Esophagus mucosa (tissue), 1 donor: Measurements from ENCODE around the gene SFTPB. TPM values are rescaled to one million over a fixed set of nuclear protein-coding genes. Genes with fewer than 3 reads are reported as not detected.

ENCODE experiments used
- ATAC-seq: fragments of 200-7000 bp; cut with Tn5 transposase; one replicate; pipeline ENCODE4 v1.9.1; 2020
- total RNA-seq: library from RNA; stranded (reverse); gene quantifications from one replicate; pipeline ENCODE4 v1.2.4, GENCODE V29; 2023
- donor health status: DM: yes; HTN: yes; CAD: no.

Gene SFTPB
- total RNA-seq, 1 donor from 2014 or later, result 0.84 TPM

DNA sequence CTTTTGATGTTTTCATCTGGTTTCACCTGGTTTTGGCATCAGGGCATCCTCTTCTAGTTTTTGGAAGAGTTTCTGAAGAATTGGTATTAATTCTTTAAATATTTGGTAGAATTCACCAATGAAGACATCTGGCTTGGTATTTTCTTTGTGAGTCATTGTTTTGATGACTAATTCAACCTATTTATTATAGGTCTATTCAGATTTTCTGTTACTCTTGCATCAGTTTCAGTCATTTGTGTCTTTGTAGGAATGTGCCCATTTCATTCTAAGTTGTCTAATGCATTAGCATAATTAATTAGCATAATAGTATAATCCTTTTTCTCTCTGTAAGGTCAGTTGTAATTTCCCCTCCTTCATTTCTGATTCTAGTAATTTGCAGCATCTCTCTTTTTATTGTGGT is 34.2 kb upstream of the SFTPB start:
- ATAC-seq, result no peak

DNA sequence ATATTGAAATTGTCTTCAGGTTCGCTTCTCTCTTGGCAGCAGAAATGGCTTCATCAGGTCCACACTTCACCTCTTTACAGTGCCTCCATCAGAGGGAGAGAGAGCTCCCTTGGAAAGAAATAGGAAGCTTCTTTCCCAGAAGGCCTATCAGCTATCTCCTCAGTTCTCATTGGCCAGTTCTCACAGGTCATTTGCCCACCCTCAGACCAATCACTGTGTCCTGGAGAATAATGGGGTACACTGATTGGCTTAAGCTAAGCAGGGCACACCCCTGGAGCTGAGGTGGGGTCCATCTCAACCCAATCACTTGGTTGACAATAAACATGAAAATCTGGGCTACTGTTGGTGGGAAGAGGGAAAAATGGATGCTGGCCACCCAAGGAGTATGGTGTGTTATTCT is 31.3 kb upstream of the SFTPB start:
- ATAC-seq, result no peak

DNA sequence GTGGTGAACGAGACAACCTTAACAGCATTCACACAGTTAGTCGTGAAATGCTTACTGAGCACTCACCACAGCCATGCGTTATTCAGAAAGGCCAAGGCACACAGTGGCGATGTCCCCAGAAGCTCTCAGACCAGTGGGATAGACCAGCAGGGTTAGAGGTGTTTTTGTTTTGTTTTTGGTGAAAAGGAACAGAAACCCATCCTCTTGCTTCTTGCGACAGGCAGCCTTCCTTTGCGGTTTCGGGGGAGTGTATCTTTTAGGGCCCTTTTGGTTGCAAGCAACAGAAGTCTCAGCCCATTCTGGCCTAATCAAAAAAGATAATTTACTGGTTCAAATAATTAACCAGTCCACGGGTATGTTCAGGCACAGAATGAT is 30.9 kb upstream of the SFTPB start:
- no peak for ATAC-seq

DNA sequence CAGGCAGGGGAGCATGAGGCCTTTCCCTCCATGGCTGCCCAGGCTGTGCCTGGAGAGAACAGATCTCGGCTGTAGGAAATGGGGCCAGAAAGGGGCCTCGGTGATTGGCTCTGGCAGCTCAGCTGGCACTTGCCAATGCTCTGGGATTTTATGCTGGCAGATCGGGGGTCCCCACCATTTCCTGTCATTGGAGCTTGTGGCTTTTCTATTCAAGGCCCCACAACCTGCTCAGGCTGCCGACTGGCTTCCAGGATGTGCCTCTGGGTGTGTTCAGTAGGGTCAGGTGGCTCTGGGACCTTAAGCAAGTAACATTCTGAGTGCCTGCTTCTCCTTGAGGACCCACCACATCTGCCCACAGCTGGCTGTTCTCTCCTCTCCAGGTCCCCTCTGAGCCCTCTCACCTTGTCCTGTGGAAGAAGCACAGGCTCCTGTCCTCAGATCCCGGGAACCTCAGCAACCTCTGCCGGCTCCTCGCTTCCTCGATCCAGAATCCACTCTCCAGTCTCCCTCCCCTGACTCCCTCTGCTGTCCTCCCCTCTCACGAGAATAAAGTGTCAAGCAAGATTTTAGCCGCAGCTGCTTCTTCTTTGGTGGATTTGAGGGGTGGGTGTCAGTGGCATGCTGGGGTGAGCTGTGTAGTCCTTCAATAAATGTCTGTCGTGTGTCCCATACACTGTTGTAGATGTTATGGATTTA is 30.3 kb upstream of the SFTPB start:
- ATAC-seq, result no peak

DNA sequence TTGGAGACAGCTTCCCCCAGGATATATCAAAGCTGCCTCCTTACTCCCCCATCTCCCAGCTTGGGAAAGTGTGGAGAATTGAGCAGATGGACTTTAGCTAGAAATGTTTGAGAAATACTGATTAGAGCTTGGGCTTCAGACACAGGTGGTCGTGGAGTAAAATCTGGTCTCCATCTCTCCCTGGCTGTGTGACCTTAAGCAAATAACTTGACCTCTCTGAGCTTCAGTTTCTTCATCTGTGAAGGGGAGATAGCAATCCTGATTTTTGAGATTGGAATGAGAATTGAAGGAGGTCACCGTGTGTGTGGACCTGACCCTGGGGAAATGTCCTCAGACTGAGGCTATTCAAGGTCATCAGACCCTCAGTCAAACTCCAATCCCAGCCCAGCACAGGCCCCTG is 29.7 kb upstream of the SFTPB start:
- ATAC-seq, result no peak

DNA sequence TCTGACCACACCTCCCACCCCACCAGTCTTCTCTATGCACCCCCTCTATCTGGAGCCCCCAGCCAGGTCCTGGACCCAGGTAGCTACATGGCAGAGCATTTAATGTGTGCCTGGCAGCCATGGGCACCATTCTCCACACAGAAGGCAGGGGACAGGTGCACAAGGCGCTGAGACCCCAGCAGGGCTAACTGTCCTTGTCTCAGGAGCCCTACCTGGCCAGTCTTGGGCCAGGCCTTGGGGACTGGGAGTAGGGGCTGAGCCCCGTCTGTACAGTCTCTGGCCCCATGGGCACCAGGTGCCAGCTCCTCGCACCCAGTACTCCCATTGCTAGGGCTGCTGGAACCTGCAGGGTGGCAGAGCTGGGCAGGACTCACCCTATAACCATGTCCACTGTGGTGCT is 29.1 kb upstream of the SFTPB start:
- no peak for ATAC-seq

DNA sequence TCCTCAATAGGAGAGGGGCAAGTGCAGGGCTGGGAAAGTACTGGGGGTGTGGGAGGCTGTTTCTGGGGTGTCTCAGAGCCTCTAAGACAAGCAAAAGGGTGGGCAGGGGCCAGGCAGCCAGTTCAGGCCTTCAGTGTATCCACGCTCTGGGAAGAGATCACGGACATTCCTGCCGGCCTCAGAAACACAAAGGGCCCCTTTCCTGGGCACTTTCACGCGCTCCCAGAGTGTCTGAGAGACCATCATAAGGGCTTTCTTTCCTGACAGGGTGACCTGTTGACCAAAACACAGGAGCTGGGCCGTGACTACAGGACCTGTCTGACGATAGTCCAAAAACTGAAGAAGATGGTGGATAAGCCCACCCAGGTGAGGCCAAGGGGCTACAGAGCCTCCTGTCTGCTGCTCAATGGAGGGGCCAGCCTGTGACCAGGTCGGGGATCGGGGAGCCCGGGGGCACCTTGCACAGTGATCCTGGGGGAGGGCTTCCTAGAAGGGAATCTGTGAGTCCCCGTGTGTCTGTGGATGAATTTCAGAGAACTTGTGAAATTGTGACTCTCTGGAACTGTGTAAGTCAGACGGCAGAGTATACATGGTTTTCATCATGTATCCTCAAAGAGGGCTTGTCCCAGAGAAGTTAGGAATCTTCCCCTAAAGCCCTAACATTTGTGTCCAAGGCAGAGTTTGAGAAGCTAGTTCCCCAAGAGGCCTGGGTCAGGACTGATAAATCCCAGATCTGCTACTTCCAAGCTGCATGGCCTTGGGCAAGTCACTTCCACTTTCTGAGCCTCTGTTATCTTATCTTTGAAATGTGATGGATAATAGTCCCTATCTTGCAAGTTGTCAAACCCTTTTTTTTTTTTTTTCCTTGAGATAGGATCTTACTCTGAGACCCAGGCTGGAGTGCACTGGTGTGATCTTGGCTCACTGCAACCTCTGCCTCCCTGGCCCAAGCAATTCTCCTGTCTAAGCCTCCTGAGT is 28.0 kb upstream of the SFTPB start:
- ATAC-seq, result no peak

DNA sequence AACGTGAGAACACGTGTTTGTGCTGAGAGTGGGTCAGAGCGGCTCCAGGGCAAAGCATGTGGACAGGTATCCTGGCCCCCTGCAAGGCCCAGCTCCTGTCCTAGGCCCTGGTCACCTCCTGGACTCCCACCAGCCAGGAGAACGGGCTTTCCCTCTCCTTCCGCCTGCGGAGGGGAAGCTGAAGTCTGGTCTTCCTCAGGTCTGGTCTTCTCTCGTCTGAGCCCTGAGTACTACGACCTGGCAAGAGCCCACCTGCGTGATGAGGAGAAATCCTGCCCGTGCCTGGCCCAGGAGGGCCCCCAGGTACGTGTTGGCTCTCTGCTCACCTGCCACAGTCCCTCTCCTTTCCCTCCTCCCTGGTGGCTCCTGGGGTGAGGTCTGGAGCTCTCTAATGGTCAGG is 27.1 kb upstream of the SFTPB start:
- no peak for ATAC-seq

DNA sequence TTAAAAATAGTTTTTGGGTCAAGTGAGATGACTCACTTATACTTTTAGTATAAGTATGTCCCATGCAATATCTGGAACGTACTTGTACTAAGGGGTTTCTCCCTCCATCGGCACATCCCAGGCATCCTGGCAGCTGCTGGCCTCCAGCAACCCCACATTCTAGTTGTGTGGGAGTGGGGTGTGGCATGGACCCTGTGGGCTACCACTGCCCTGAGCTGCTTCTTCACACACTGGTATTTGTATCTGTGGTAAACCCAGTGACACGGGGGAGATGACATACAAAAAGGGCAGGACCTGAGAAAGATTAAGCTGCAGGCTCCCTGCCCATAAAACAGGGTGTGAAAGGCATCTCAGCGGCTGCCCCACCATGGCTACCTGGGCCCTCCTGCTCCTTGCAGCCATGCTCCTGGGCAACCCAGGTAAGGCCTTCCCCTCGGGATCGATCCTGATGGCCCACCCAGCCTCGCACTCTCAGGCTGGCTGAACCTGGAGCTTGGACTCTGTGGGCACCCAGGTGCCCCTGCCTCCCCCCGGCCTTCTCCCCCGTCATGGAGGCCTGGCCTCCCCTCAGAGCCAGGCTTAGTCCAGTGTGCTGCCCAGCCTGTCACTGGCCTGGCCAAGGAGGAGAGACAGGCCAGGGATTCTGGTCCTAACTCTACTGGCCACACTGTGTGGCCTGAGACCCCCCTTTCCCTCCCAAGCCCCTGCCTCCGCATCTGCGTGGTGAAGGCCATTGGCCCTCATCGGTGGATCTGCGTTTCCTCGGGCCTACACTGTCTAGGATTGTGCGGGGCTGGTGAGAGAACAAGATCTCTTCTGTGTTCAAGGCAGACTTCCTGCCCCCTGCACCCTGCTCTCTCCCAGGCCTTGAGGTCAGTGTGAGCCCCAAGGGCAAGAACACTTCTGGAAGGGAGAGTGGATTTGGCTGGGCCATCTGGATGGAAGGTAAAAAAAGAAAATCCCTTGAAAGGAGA is 26.3 kb upstream of the SFTPB start, which contains the start of gene GNLY:
GNLY (plus strand) TSS at position 307 of the 974 bp plus-strand sequence; CDS start at position 368, 61 bp downstream.
- ATAC-seq, result peak; percentile 22

DNA sequence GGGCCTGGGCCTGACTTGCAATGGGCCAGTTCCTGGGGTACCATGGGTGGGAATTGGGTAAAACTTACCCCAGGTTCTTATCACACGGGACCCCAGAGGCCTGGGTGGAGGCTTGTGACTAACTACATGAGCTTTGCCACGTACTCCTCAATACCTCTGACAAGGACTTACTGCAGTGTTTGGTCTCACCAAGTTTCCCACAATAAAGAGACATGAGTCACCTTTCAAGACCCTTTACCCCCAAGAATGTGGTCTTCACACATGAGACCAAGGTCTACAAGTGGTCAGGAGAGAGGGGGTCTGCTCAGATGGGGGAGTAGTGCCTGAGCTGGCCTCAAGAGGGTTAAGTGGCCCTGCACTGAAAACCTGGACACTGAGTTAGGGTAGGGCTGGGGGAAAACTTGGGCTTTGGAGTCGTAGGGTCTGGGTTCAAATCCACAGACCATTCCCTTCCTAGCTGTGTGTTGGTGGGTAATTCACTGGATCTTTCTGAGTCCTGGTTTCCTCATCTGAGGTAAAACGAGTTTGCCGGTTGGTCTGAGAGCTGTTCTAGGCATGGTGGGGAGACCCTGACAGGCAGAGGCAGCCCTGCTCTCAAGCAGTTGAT is 24.1 kb upstream of the SFTPB start:
- no peak for ATAC-seq

DNA sequence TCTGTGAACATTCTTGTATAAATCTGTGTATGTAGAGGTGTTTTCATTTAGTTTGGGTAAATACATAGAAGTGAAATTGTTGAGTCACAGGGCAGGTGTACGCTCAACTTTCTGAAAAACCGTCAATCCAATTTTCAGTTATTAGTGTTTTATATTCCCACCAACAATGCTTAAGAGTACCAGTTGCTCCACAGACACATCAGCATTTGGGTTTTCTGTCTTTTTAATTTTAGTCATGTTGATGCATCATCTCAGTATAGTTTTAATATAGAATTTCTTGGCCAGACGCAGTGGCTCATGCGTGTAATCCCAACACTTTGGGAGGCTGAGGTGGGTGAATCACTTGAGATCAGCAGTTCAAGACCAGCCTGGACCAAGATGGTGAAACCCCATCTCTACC is 22.9 kb upstream of the SFTPB start:
- ATAC-seq, result no peak

DNA sequence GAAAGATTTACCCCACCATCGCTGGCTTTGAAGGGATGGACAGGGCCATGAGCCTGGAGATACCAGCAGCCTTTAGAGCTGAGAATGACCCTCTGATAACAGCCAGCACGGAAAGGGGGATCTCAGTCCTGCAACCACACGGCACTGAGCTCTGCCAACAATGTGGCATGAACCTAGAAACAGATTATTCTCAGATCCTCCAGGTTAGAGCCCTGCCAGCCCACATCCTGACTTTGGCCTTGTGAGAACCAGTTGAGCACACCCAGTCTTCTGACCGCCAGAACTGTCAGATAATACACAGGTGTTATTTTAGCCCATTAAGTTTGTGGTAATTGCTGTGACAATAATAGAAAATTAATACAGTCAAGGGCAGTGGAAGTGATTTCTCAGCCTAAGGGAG is 16.8 kb upstream of the SFTPB start:
- ATAC-seq, result no peak

DNA sequence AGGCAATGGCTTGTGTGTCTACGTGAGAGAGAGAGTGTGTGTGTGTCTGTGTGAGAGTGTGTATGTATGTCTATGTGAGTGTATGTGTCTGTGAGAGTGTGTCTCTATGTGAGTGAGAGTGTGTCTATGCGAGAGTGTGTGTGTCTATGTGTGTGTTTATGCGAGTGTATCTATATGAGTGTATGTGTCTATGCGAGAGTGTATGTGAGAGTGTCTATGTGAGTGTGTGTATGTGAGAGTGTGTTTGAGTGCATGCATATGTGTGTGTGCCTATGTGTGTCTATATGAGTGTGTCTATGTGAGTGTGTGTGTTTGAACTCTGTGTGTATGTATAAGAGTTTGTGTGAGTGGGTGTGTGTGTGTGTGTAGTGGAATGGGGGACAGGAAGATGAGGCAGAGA is 16.4 kb upstream of the SFTPB start:
- ATAC-seq, result no peak

DNA sequence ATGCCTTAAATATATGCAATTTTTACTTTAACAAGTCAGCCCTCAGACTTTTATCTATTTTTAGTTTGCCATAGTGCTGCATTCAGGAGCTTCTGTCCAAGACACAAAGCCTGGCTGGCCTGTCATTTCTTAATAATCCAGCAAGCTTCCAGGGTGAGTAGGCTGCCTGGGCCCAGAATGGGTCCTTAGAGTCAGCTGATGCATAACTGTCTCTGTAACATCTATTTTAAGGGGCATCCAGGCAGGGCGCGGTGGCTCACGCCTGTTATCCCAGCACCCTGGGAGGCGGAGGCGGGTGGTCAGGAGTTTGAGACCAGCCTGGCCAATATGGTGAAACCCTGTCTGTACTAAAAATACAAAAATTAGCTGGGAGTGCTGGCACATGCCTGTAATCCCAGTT is 14.4 kb upstream of the SFTPB start:
- no peak for ATAC-seq

DNA sequence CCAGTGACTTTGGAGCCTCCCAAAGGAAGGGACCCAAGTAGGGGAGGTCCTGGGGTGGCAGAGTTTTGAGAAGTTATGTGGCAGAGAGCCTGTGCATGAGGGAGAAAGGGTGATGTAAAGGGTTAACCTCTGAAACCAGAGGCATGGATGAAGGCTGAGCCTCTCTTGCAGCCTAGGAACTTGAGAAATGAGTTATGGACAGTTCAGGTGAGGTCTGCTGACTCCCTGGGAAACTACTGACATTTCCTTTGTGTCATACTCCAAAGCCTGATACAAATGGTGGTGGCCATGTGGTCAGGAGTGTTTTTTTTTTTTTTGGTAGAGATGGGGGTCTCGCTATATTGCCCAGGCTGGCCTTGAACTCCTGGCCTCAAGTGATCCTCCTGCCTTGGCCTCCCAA is 13.8 kb upstream of the SFTPB start:
- ATAC-seq, result no peak

DNA sequence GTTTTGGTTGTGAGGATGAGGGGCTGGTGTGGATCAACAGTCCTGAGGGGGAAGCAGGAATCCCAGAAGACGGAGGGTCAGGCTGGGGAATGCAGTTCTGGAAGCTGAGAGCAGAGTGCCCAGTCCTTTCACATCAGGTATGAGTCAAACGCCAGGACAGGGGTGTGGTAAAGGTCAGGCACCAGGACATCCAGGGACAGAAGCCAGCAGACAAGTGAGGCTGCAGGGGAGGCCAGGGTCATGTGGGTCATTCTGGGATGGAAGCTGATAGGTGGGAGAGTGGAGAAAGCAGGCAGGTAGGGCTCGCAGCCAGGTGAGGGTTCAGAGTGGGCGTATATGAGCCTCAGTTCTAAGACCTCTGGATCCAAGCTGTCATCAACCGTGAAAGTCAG is 13.4 kb upstream of the SFTPB start:
- ATAC-seq, result no peak

DNA sequence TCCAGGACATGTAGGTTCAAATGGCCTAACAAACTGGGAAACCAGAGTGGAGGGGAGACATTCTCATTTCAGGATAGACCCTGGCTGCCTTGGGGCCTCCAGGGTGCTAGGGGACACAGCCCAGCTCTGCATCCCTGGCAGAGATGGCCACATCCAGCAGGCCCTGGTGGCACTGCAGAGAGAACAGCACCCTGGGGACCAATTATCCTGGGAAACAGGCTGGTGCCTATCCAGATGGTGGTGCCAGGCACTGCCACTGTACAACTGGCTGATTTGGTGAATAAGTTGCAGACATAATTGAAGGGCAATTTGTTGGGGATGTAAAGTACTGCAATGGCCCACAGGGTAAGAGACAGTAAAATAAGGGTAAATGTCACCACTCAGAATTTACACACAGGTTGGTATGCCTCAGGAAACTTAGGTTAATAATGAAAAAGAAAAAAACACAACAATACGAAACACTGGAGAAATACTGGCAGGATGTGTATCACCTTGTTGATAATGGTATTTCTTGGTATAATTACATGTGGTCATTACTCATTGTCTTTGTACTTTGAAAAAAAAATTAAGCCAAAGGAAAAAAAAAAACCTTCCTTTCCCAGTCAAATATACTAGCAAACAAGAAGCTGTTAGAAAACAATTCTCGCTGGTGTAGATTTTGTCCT is 12.8 kb upstream of the SFTPB start:
- ATAC-seq, result no peak

DNA sequence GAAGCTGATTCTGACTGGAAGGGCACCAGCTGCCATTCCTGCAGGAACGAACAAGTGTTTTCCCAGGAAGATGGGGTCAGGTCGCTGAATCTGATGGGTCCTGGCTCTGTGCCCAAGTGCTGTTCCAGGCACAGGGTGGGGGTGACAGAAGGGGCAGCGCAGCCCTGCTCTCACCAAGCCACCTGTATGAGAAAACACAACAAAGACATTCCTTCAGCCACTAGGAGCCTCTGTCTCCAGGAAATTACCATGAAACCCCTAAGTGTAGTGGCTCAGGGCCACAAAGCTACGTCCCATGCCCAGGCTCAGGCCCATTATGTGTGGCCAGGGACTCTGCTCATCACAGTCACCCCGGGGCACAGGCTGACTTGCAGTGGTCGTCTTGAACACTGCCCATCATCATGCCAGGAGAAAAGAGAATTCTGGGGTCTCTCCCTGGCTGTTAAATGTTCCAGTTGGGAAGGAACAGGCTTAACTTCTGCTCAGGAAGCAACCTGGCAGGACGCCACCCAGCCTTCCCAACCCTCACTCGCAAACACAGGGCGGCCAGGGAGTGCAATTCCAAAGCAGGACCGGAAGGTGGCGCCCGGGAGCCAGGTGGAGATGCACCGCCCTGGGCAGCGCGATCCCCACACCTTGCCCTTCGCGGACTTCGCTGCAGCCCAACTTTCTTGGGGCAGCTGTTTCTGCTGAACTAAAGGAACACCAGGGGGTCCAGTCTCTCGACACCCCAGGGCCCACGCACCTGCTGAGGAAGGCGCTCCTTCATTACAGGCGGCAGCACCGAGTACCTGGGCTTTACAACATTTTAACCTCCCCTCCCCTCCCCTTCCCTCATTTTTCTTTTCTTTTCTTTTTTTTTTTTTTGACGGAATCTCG is 11.0 kb upstream of the SFTPB start:
- ATAC-seq, result peak; percentile 92

DNA sequence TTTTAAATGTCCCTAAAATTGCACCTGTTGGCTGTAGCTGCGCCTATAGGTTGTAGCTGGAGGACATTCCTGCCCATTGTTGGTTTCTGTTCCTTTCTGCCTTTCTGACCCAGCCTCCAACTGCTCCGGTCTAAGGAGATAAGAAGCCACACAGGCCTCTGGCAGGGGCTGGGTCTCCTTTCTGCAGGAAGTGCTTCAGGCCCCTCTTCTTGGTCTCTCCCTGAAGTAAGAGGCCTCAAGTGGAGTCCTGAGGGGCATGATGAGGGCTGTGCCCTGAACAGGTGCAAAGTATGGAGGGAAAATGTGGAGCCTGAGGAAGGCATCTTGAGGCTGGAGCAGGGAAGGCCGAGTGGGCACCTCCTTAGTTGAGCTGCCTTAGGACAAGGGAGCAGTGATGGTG is 10.4 kb upstream of the SFTPB start:
- no peak for ATAC-seq

DNA sequence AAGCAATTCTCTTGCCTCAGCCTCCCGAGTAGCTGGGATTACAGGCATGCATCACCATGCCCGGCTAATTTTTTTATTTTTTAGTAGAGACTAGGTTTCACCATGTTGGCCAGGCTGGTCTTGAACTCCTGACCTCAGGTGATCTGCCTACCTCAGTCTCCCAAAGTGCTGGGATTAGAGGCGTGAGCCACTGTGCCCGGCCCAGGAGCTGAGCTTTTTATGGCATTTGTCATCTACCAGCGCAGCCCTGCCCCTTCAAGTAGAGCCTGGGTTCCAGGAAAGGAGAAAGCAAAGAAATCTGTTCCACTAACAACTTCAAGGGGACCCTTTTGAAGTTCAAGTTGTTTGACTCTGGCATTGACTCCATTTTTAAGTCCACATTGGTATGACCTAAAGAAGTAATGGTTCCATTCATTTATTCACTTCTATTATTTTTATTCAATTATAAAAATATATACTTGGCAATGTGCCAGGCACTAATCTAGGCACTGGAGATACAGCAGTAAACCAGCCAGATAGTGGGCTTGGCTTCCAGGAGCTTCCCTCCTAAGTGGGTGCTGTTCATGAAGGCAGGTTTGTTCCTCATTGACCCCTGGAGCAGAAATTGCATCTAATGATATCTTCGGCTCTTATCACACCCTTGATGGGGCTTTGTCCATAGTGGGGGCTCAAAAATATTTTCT is 8.0 kb upstream of the SFTPB start:
- ATAC-seq, result no peak
